Measurements from ENCODE around the gene KRT71. TPM values are rescaled to one million over a fixed set of nuclear protein-coding genes. Genes with fewer than 3 reads are reported as not detected.
A peak's percentile ranks its signal among the peaks of the same experiment; 100 is the strongest.

KRT71 gene
- total RNA-seq, 1 experiment from 2014 or later = not detected

DNA sequence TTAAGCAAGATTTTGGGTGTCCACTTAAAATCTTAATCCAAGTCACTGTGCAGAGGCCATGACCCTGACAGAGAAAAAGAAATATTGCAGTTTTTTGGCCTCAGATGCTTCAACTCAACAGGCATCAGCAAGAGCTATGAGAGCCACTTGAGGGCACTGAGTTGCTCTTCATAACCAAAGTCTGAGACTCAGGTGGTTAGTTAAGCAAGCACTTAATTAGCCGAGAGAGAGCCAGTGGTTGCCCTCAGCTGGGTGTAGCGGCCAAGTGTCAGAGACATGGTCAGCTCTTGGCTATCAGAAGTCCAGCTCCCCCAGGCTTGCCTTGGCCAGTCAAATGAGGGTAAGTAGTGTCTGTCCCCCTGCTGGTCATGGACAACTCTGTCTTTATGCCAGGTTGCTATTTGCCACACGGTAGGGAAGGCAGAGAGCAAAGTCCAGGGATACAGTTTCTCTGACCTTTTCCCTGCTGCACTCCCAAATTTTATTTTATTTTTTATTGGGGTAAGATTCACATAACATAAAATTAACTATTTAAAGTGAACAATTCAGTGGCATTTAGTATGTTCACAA, 9.0 kb upstream of the KRT71 start:
- Histone ChIP-seq H3K27me3 (ENCODE audit: control insufficient read depth, insufficient read depth, low read length) (no peaks in the 10 kb centered on the region), H3K4me3 (ENCODE audit: insufficient read depth, low read depth, low read length) (no peak overlapping the region), H3K36me3 (replicated peaks; ENCODE audit: control insufficient read depth, insufficient read depth, low read length) (no peaks in the 10 kb centered on the region)
- DNase-seq = peak; percentile 69

DNA sequence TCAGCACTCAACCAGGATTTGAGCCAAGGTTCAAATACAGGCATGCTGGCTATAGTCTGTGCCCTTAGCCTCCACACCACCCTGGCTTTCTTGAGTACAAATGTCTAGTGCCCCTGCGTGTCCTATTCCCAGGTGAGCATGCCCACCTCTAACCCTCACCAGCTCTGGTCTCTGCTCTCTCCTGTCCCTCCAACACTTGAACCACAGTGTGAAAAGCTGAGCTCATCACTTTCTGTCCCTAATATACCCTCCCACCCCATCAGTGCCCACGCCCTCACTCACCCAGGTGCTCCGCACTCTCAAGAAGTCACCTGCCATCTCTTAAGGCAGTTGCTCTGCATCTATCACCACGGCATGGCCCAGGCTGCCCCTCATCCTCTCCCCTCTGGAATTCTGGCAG, 7.0 kb upstream of the KRT71 start:
- DNase-seq = no peak
- Histone ChIP-seq H3K36me3 (replicated peaks; ENCODE audit: control insufficient read depth, insufficient read depth, low read length) (no peaks in the 10 kb centered on the region), H3K27me3 (ENCODE audit: control insufficient read depth, insufficient read depth, low read length) (no peaks in the 10 kb centered on the region), H3K4me3 (ENCODE audit: insufficient read depth, low read depth, low read length) (no peak overlapping the region)

DNA sequence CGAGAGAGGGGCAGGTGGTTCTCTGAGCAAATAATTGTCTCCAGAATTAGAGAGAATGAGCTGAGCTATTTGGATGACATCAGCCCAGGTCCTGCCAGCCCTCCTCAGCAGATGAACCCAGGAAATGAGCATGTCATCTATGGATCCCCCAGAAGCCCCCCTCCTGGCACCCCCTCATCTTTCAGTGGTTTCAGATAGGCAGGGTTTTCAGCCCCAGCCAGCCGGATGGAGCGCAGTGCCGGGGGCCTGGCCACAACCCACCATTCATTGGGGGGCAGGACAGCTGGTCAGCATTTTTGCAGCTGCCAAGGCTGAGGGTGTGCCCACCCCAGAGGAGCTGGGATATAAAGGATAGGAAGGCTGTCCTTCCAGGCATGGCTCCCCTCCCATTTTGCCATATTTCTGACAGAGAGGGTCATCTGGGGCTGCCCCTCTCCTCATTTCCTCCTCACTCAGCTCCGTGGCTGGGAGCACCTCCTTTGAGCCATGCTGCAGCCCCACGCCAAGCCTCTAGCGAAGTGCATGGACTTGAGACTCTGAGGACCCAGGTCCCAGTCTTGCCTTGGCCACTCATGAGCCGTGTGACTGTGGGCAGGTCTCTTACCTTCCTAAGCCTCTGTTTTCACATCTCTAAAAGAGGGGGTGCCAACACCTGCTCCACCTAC, 6.0 kb upstream of the KRT71 start:
- H3K27me3 ChIP-seq (ENCODE audit: control insufficient read depth, insufficient read depth, low read length) = no peaks in the 10 kb centered on the region
- H3K4me3 ChIP-seq (ENCODE audit: insufficient read depth, low read depth, low read length) = no peak overlapping the region
- H3K36me3 ChIP-seq (replicated peaks; ENCODE audit: control insufficient read depth, insufficient read depth, low read length) = no peaks in the 10 kb centered on the region
- no peak for DNase-seq

DNA sequence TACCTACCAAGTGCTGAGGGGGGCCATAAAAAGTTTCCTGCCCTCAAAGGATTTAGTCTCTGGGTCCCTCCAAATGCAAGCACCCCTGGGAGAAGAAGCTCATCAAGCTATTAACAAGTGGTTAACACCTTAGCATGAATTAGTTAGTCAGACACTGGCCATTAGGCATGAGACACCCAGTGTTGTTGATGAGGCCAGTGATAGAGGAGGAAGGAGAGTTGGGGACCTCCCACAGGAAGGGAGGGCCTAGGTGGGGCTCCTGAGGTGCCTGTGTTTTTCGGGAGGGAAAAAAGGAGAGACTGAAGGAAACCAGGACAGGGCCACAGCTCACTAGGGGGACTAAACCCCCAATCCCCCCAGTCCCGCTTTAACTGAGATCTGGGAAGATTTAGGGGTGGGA, 4.5 kb upstream of the KRT71 start:
- H3K36me3 ChIP-seq (replicated peaks; ENCODE audit: control insufficient read depth, insufficient read depth, low read length) = no peaks in the 10 kb centered on the region
- DNase-seq = no peak
- H3K4me3 ChIP-seq (ENCODE audit: insufficient read depth, low read depth, low read length) = no peak overlapping the region
- H3K27me3 ChIP-seq (ENCODE audit: control insufficient read depth, insufficient read depth, low read length) = no peaks in the 10 kb centered on the region

DNA sequence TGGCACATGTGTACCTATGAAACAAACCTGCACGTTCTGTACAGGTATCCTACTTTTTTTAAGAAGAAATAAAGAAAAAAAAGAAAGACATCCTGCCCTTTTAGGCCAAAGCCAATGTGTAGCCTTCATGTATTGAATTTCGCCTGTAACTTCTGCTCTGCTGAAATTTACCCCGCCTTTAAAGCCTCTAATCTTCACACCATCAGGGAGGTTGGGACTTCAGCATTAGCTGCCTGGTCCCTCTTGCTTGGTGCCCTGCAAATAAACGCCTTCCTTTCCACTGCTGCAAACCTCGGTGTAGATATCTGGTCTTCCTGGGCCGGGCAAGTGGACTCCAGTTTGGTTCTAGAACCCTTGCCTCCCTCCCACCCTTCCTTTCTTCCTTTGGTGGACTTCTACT, 2.6 kb upstream of the KRT71 start:
- DNase-seq = no peak
- no peaks in the 10 kb centered on the region for H3K36me3 ChIP-seq (replicated peaks; ENCODE audit: control insufficient read depth, insufficient read depth, low read length)

DNA sequence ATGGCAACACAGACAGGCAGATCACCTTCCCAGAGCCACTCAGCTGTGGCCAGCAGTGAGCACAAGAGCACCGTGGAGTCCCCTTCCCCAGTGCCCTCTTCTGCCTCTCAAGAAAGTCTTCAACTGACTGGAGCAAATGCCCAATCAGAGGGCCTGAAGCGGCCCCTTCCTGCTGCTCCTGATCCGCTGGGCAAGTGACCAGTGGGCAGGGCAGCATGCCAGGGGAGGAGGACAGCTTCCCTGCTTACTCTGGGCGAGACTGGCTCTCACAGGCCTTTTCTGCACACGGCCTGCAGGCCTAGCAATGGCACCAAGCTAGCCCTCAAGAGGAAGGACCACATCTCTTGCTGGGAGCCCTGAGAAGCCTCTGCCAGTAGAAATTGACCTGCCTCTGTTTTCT, 890 bp downstream of the KRT71 start:
- H3K27me3 ChIP-seq (ENCODE audit: control insufficient read depth, insufficient read depth, low read length) = no peaks in the 10 kb centered on the region
- H3K36me3 ChIP-seq (replicated peaks; ENCODE audit: control insufficient read depth, insufficient read depth, low read length) = no peaks in the 10 kb centered on the region
- DNase-seq = no peak
- H3K4me3 ChIP-seq (ENCODE audit: insufficient read depth, low read depth, low read length) = no peak overlapping the region

More for the DNA sequence above, 2.6 kb upstream of the KRT71 start:
- H3K4me3 ChIP-seq (ENCODE audit: insufficient read depth, low read depth, low read length) = no peak overlapping the region
- no peaks in the 10 kb centered on the region for H3K27me3 ChIP-seq (ENCODE audit: control insufficient read depth, insufficient read depth, low read length)

DNA sequence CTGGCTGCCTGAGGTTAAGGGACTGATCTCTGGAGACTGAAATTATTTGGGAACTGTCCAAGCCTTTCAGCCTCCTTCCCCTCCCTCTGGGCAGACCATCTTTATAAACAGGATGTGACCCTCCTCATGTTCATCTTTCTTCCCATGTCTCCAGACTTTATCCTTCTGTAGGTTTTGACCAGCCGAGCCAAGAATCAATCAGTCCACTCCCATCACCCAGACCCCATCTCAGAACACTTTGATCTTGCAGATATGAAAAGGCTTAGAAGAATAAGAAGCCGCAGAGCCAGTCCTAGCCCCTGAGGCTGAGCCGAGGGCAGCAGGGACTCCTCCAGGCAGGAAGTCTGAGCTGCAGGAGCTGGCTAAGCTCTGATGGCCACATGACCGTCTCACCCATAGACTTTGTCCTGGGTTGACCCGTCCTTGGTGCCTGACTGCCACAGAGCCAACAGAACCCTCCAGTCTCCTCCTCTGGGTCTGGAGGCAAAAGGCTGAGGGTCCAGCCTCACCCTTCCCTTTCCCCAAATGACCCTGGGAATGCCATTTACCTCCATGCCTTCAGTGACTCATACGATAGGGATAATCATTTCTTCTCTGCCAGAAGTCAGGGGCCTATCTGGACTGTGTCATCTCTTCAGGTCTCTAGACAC, 1.6 kb downstream of the KRT71 start:
- no peak for DNase-seq
- H3K36me3 ChIP-seq (replicated peaks; ENCODE audit: control insufficient read depth, insufficient read depth, low read length) = no peaks in the 10 kb centered on the region
- H3K4me3 ChIP-seq (ENCODE audit: insufficient read depth, low read depth, low read length) = no peak overlapping the region
- no peaks in the 10 kb centered on the region for H3K27me3 ChIP-seq (ENCODE audit: control insufficient read depth, insufficient read depth, low read length)

DNA sequence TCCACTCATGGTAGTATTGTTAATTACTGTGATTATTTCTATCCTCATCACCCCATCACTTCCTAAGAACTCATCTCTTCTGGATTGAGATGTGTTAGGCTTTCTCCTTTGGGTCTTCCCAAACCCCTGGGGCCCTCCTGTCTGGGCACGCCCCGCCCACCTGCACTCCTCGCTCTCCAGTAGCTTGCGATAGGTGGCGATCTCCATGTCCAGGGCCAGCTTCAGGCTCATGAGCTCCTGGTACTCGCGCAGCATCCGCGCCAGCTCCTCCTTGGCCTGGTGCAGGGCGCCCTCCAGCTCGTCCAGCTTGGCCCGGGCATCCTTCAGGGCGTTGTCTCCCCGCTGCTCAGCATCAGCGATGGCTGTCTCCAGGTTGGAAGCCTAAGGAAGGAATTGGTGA, 6.8 kb downstream of the KRT71 start:
- H3K27me3 ChIP-seq (ENCODE audit: control insufficient read depth, insufficient read depth, low read length) = no peaks in the 10 kb centered on the region
- DNase-seq = peak; percentile 78
- no peaks in the 10 kb centered on the region for H3K36me3 ChIP-seq (replicated peaks; ENCODE audit: control insufficient read depth, insufficient read depth, low read length)
- no peak overlapping the region for H3K4me3 ChIP-seq (ENCODE audit: insufficient read depth, low read depth, low read length)

DNA sequence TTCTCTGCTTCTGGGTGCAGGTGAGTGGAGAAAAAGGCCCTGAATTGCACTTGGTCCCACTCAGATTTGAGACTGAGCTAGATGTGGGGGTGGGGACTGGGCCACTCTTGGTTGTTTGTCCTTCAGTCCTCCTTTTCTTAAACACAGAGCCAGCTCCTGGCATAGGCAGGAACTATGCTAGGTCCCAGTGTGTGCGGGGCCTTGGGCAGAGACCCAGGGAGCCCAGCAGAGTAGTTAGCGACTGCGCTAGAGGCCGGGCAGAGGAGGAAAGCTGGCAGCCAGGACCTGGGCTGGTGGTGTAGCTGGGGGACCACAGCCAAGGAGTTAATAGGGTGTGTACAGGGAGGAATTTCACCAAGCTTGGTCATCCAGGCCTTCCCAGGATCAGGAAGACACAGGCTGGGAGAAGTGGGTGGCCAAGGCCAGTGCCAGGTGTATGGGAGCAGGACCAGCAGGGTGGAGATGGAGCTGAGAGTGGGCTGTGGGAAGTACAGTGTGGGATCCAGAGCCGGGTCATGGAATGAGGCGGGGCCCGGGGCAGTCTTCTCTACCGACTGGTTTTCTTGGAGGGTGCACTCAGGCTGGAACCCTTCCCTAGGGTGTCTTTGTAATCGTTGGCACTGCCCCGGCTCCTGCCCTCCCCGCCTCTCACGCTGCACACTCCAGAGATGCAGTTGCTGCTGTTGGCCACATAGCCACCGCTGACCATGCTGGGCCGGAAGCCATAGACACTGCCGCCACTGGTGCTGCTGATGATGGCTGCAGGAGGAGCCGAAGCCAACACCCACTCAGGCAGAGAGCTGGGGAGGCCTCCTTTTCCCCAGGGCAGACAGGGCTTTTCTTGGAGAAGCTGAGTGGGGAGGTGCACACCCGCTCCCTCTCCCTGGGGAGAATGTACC, 8.7 kb downstream of the KRT71 start:
- peak; percentile 74 for DNase-seq
- H3K4me3 ChIP-seq (ENCODE audit: insufficient read depth, low read depth, low read length) = no peak overlapping the region
- H3K36me3 ChIP-seq (replicated peaks; ENCODE audit: control insufficient read depth, insufficient read depth, low read length) = no peaks in the 10 kb centered on the region
- no peaks in the 10 kb centered on the region for H3K27me3 ChIP-seq (ENCODE audit: control insufficient read depth, insufficient read depth, low read length)

DNA sequence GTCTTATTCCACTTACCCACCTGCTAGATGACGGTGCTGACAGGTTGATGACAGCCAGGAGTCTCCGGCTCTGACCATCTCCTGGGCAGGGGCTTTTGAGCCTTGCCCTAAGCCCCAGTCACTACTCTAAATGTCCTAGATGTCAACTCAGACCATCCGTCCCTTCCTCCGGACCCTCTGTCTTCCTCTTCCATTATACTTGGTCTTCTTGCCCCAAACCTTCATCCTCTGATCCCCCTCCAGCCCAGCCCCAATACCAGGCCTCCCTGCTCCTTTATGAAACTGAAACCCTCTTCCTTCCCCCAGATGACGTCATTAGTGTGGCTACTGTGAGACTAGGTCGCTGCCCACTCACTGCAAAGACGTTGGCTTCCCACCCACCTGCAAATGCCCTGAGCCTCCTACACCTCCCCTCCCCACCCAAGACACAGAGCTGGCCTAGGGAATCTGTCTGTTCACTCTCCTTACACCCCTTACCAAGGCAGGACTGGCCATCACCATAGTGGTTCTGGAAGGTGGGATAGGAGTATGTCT, 10.1 kb downstream of the KRT71 start:
- DNase-seq = no peak
- Histone ChIP-seq H3K27me3 (ENCODE audit: control insufficient read depth, insufficient read depth, low read length) (no peaks in the 10 kb centered on the region), H3K4me3 (ENCODE audit: insufficient read depth, low read depth, low read length) (no peak overlapping the region), H3K36me3 (replicated peaks; ENCODE audit: control insufficient read depth, insufficient read depth, low read length) (no peaks in the 10 kb centered on the region)

DNA sequence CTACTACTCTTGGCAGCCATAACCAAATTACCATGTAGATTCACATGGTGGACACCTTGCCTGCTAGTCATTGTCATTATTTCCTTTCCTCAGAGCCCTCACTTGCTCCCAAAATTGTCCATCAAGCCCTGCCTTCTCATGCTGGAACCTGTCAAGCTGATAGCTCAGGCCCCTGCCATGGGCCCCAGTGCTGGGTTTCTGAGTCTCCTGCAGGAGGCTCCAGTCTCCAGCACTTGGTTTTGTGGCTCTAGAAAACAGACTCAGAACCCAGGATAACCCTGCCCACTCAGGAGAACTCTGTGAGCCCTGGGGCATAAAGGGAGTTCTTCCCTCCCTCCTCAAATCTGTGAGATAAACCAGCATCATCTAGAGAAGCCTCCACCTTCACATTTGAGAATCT, 10.8 kb downstream of the KRT71 start:
- Histone ChIP-seq H3K4me3 (ENCODE audit: insufficient read depth, low read depth, low read length) (no peak overlapping the region), H3K36me3 (replicated peaks; ENCODE audit: control insufficient read depth, insufficient read depth, low read length) (no peaks in the 10 kb centered on the region), H3K27me3 (ENCODE audit: control insufficient read depth, insufficient read depth, low read length) (no peaks in the 10 kb centered on the region)
- DNase-seq = no peak

DNA sequence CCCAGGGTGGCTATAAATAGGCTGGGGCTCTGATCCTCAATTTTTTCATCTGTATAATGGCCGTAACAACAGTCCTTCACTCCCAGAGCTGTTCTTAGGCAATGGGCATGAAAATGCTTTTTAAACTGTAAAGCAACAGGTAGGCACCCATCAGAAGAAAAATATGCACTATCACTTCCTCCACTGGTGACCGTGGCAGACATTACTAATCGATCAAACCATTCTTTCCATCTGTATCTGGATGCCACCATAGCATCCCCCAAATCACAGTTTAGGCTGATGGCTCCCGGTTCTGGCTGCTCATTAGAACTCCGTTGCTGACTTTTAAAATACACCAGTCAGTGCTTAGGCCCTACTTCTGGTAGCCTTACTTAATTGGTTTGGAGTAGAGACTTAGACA, 11.2 kb downstream of the KRT71 start:
- no peaks in the 10 kb centered on the region for H3K36me3 ChIP-seq (replicated peaks; ENCODE audit: control insufficient read depth, insufficient read depth, low read length)
- H3K27me3 ChIP-seq (ENCODE audit: control insufficient read depth, insufficient read depth, low read length) = no peaks in the 10 kb centered on the region
- DNase-seq = no peak
- no peak overlapping the region for H3K4me3 ChIP-seq (ENCODE audit: insufficient read depth, low read depth, low read length)

DNA sequence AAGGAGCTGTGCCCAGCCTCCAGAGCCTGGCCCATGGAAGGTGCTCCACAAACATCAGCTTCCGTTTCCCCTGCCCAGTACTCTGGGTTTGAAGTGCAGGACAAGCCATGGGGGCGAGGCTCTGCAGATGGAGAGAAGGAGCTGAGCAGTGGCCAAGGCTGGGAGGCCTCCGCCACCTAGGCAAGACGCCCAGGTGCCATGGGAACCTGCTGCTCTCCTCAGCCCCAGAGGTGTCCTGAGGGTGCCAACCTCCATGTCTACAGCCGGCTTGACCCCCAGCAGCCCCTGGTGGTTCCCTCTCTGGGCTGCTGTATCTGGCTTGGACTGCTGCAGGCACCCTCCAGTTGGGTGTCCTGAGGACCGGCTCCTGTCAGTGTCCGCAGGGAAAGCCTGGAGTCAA, 12.4 kb downstream of the KRT71 start:
- no peaks in the 10 kb centered on the region for H3K36me3 ChIP-seq (replicated peaks; ENCODE audit: control insufficient read depth, insufficient read depth, low read length)
- DNase-seq = no peak
- no peak overlapping the region for H3K4me3 ChIP-seq (ENCODE audit: insufficient read depth, low read depth, low read length)
- no peaks in the 10 kb centered on the region for H3K27me3 ChIP-seq (ENCODE audit: control insufficient read depth, insufficient read depth, low read length)

DNA sequence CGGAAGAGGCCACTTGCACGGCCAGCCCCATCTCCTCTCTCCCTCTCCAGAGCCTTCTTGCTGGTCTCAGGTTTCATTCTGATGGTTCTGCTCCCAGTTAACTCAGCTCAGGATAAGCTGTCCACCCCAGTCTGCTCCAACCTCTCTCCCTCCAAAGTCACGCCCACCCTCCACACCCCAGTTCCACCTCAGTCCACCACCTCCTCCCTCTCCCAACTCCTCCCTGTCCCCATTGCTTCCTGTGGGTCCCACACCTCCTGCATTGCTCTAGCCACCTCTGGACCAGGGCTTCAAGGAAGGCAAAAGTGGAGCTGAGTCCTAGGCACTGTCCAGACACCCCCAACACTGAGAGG, 13.1 kb downstream of the KRT71 start:
- no peak overlapping the region for H3K4me3 ChIP-seq (ENCODE audit: insufficient read depth, low read depth, low read length)
- H3K36me3 ChIP-seq (replicated peaks; ENCODE audit: control insufficient read depth, insufficient read depth, low read length) = no peaks in the 10 kb centered on the region
- no peak for DNase-seq
- H3K27me3 ChIP-seq (ENCODE audit: control insufficient read depth, insufficient read depth, low read length) = no peaks in the 10 kb centered on the region

Measured in H7 (cell line).